Sigmoid colon (tissue), 7 donors: ENCODE results near the gene THSD7B. TPM values are rescaled to one million over a fixed set of nuclear protein-coding genes. Genes with fewer than 3 reads are reported as not detected.
"Not testable (repeated sequence)": the region's sequence is repeated elsewhere in the genome, so short reads cannot be mapped to it uniquely, and the experiment has no call there.

ENCODE experiments used
- DNase-seq: peaks from one replicate; pipeline ENCODE4 v3.0.0-alpha.2; 2019
- H3K27ac ChIP-seq, 4 donors: fragments of 200-600 bp; sonication (generic); one replicate each; pipeline ENCODE4 v1.5.1; 2016 to 2019; ENCODE audit warnings: mild to moderate bottlenecking in 1 of 4
- H3K27me3 ChIP-seq, 3 donors: fragments of 200-600 bp; sonication (generic); one replicate each; pipeline ENCODE4 v1.5.1; 2019; ENCODE audit warnings: mild to moderate bottlenecking in 1 of 3
- H3K36me3 ChIP-seq, 4 donors: fragments of 200-600 bp; sonication (generic); one replicate each; pipeline ENCODE4 v1.5.1; 2016 to 2019
- H3K4me1 ChIP-seq, 4 donors: fragments of 200-600 bp; sonication (generic); one replicate each; pipeline ENCODE4 v1.5.1; 2017 to 2019
- H3K4me3 ChIP-seq, 4 donors: fragments of 200-600 bp; sonication (generic); one replicate each; pipeline ENCODE4 v1.5.1; 2017 to 2019; ENCODE audit warnings: mild to moderate bottlenecking in 2 of 4, moderate library complexity in 1 of 4
- H3K9me3 ChIP-seq, 4 donors: fragments of 200-600 bp in 3 of 4; sonication (generic) in 3 of 4; one replicate each; pipeline versions ENCODE4 v1.5.1 to v1.6.1; 2013 to 2019
- CTCF ChIP-seq, 4 experiments: fragments of 450-650 bp in 3 of 4; fragments of 200-600 bp in 1 of 4; IDR thresholded peaks; one replicate each; pipeline ENCODE4 v1.5.1; 2016 to 2019; ENCODE audit warnings: antibody characterized with exemption in 4 of 4, mild to moderate bottlenecking in 3 of 4, moderate library complexity in 2 of 4
- EP300 ChIP-seq, 4 donors: sonication (generic); formaldehyde crosslinking; IDR thresholded peaks; one replicate each; pipeline ENCODE4 v1.6.1; 2017; ENCODE audit warnings: antibody characterized with exemption in 4 of 4
- POLR2A ChIP-seq, 2 donors: fragments of 450-650 bp; IDR thresholded peaks; one replicate each; pipeline ENCODE4 v1.6.1; 2016; ENCODE audit warnings: antibody characterized with exemption in 2 of 2, mild to moderate bottlenecking in 2 of 2, moderate library complexity in 2 of 2
- POLR2AphosphoS5 ChIP-seq, 4 donors: sonication (generic); formaldehyde crosslinking; IDR thresholded peaks; one replicate each; pipeline ENCODE4 v1.6.1; 2017; ENCODE audit warnings: antibody characterized with exemption in 4 of 4
- WGBS, 2 donors: extraction: QIAGEN DNeasy Blood & Tissue Kit; methylation state at CpG; one replicate each; pipeline ENCODE4 v1.1.7; 2013; 5-methylcytosine and 5-hydroxymethylcytosine counted together
- intact Hi-C: fragments of 100-400 bp; cut with DNase I; formaldehyde crosslinking; loops from one replicate; pipeline ENCODE4 v1.15.1; 2023
- polyA plus RNA-seq, 3 donors: library from polyadenylated mRNA; stranded (reverse); fragments of 200-250 nt; gene quantifications; one replicate each; pipeline ENCODE4 v1.2.3, GENCODE V29; 2013
- total RNA-seq, 4 donors: library from RNA; depleted of rRNA; stranded (reverse); fragments of >200 nt; gene quantifications; one replicate each; pipeline ENCODE4 v1.1.0, GENCODE V29; 2016
- donor health status: healthy with polysubstance abuse.
- donor health status: Bipolar disorder and iron deficiency.
- donor health status: healthy.

The THSD7B gene
- total and polyA plus RNA-seq, 7 donors = 0.16 to 0.83 (median 0.27) TPM; not detected in 2

- H3K36me3 ChIP-seq = no peaks in the 10 kb centered on the region
- H3K27me3 ChIP-seq = no peaks in the 10 kb centered on the region
- 81 to 82% methylated on average over 2 of the region's 2 CpGs for WGBS, 2 donors
- no peak for DNase-seq
- no peaks in the 10 kb centered on the region for H3K4me1 ChIP-seq
- no peak overlapping the region for H3K27ac ChIP-seq
- H3K4me3 ChIP-seq = no peak overlapping the region
- no peak for TF ChIP-seq CTCF (IDR thresholded peaks at IDR 0.05)
- TF ChIP-seq EP300 (IDR thresholded peaks at IDR 0.05) = no peak
- no peak for TF ChIP-seq POLR2A (IDR thresholded peaks at IDR 0.05)
- intact Hi-C loops = no loop called here
- H3K9me3 ChIP-seq = no peaks in the 10 kb centered on the region
These were observed 285.6 kb downstream of the THSD7B start for GRCh38 chr2:137050949-137051348.

- no peak overlapping the region for H3K4me3 ChIP-seq
- intact Hi-C loops = no loop called here
These were observed 286.5 kb downstream of the THSD7B start for GRCh38 chr2:137051778-137052398.

GRCh38 chr2:137056704-137057103 is 291.4 kb downstream of the THSD7B start:
- intact Hi-C loops = no loop called here
- H3K4me3 ChIP-seq = no peak overlapping the region
- no peaks in the 10 kb centered on the region for H3K27me3 ChIP-seq
- no peak overlapping the region for H3K27ac ChIP-seq
- H3K36me3 ChIP-seq = no peaks in the 10 kb centered on the region
- H3K4me1 ChIP-seq = no peaks in the 10 kb centered on the region
- 90 to 95% methylated on average over 8 of the region's 8 CpGs for WGBS, 2 donors
- TF ChIP-seq CTCF (IDR thresholded peaks at IDR 0.05) = no peak
- TF ChIP-seq POLR2AphosphoS5 (IDR thresholded peaks at IDR 0.05) = no peak
- no peak for TF ChIP-seq EP300 (IDR thresholded peaks at IDR 0.05)
- no peak for TF ChIP-seq POLR2A (IDR thresholded peaks at IDR 0.05)
- H3K9me3 ChIP-seq = no peaks in the 10 kb centered on the region
- no peak for DNase-seq

More at GRCh38 chr2:137051778-137052398, 286.5 kb downstream of the THSD7B start:
- H3K4me1 ChIP-seq = no peaks in the 10 kb centered on the region
- no peak for DNase-seq
- H3K27me3 ChIP-seq = no peaks in the 10 kb centered on the region
- H3K27ac ChIP-seq = no peak overlapping the region
- 35 to 47% methylated on average over 2 of the region's 2 CpGs for WGBS, 2 donors
- TF ChIP-seq POLR2A (IDR thresholded peaks at IDR 0.05) (no peak), EP300 (IDR thresholded peaks at IDR 0.05) (no peak), POLR2AphosphoS5 (IDR thresholded peaks at IDR 0.05) (no peak), CTCF (IDR thresholded peaks at IDR 0.05) (no peak)
- no peaks in the 10 kb centered on the region for H3K9me3 ChIP-seq
- H3K36me3 ChIP-seq = no peaks in the 10 kb centered on the region

GRCh38 chr2:137076111-137076765 is 310.9 kb downstream of the THSD7B start:
- H3K4me1 ChIP-seq, H3K36me3 ChIP-seq, H3K27ac ChIP-seq, H3K9me3 ChIP-seq, intact Hi-C loops, H3K27me3 ChIP-seq, DNase-seq, H3K4me3 ChIP-seq: not testable (repeated sequence)
- 94 to 96% methylated on average over 22 of the region's 22 CpGs for WGBS, 2 donors

- Histone ChIP-seq H3K27ac (no peak overlapping the region), H3K9me3 (no peaks in the 10 kb centered on the region), H3K4me1 (no peaks in the 10 kb centered on the region), H3K27me3 (no peaks in the 10 kb centered on the region), H3K4me3 (no peak overlapping the region), H3K36me3 (no peaks in the 10 kb centered on the region)
- TF ChIP-seq EP300 (IDR thresholded peaks at IDR 0.05) = no peak
- no peak for TF ChIP-seq POLR2A (IDR thresholded peaks at IDR 0.05)
- no peak for TF ChIP-seq POLR2AphosphoS5 (IDR thresholded peaks at IDR 0.05)
- no peak for TF ChIP-seq CTCF (IDR thresholded peaks at IDR 0.05)
- 83 to 90% methylated on average over 3 of the region's 3 CpGs for WGBS, 2 donors
- DNase-seq = no peak
- intact Hi-C loops = no loop called here
These were observed 326.4 kb downstream of the THSD7B start for GRCh38 chr2:137091704-137092103.
